Panc1 (cell line): ENCODE measurements around the gene GRSF1. TPM values are rescaled to one million over a fixed set of nuclear protein-coding genes. Genes with fewer than 3 reads are reported as not detected.

Experiments used
- ATAC-seq: fragments of 200-7000 bp; cut with Tn5 transposase; 2 replicates; pipeline ENCODE4 v1.9.1; 2020; ENCODE audit warnings: mild to moderate bottlenecking, moderate library complexity
- BruUV-seq: library from RNA; stranded (reverse); fragments of 400-500 nt; replicated peaks from 2 replicates; lab custom pipeline; 2021; lab: Mats Ljungman, UMichigan
- CTCF ChIA-PET: fragments of 300-600 bp; sonication (Branson Sonifier 250); formaldehyde crosslinking; loops from one replicate; lab custom pipeline; 2022; ENCODE audit warnings: antibody characterized with exemption; lab: Charles Lee
- POLR2A ChIA-PET: fragments of 300-600 bp; sonication (Branson Sonifier 250); formaldehyde crosslinking; loops from one replicate; lab custom pipeline; 2022; ENCODE audit warnings: antibody characterized with exemption; lab: Charles Lee
- DNase-seq: peaks from one replicate; pipeline ENCODE4 v3.0.0-alpha.2; 2010; ENCODE audit warnings: low read depth, low spot score
- H3K27ac ChIP-seq: 2 replicates; pipeline ENCODE4 v1.5.1; 2011; ENCODE audit warnings: mild to moderate bottlenecking, low read length, inconsistent platforms
- H3K27me3 ChIP-seq: fragments of 200-500 bp; sonication (Bioruptor generic); 2 replicates; pipeline ENCODE4 v1.6.0; 2014; ENCODE audit warnings: low read length, inconsistent platforms; ENCODE audit not compliant: control insufficient read depth, insufficient read depth
- H3K36me3 ChIP-seq: fragments of 200-500 bp; sonication (Bioruptor generic); 2 replicates; pipeline ENCODE4 v1.5.1; 2014; ENCODE audit warnings: inconsistent platforms, mild to moderate bottlenecking, low read length, moderate library complexity; ENCODE audit not compliant: control insufficient read depth, insufficient read depth
- H3K4me1 ChIP-seq: 2 replicates; pipeline ENCODE4 v1.5.1; 2011; ENCODE audit warnings: inconsistent platforms, mild to moderate bottlenecking, low read length, moderate library complexity; ENCODE audit not compliant: control insufficient read depth, insufficient read depth
- H3K4me3 ChIP-seq, 2 experiments: 2 replicates each; pipeline ENCODE4 v1.5.1; 2011 to 2012; ENCODE audit warnings: low read depth in 2 of 2, low read length in 2 of 2, mild to moderate bottlenecking in 2 of 2, inconsistent platforms in 1 of 2, moderate library complexity in 1 of 2
- H3K9me3 ChIP-seq: fragments of 200-500 bp; sonication (Bioruptor generic); 2 replicates; pipeline ENCODE4 v1.5.1; 2014; ENCODE audit warnings: low read depth, mild to moderate bottlenecking, inconsistent platforms, low read length, moderate library complexity; ENCODE audit not compliant: control insufficient read depth, insufficient read depth
- POLR2AphosphoS5 ChIP-seq: IDR thresholded peaks from 2 replicates; pipeline ENCODE4 v1.6.1; 2012; ENCODE audit warnings: mild to moderate bottlenecking, low read depth, low read length, moderate library complexity
- REST ChIP-seq, 2 experiments: IDR thresholded peaks; 2 replicates each; pipeline ENCODE4 v1.6.1; 2011 to 2012; ENCODE audit warnings: low read depth in 2 of 2, control low read depth in 1 of 2, low read length in 1 of 2, mild to moderate bottlenecking in 1 of 2, moderate library complexity in 1 of 2; ENCODE audit not compliant: insufficient read depth in 1 of 2
- SIN3A ChIP-seq: IDR thresholded peaks from 2 replicates; pipeline ENCODE4 v1.6.1; 2012; ENCODE audit warnings: low read depth, mild to moderate bottlenecking, low read length, moderate library complexity, borderline replicate concordance; ENCODE audit not compliant: insufficient read depth
- TCF7L2 ChIP-seq: IDR thresholded peaks from 2 replicates; pipeline ENCODE4 v1.6.1; 2011; ENCODE audit warnings: mild to moderate bottlenecking, low read depth, low read length, inconsistent platforms
- in situ Hi-C: cut with HindIII; loops from 2 replicates; pipeline ENCODE4 v1.10.0; 2016; ENCODE audit warnings: low sequenced_read_pairs, low pct_unique_long_range_greater_than_20kb
- intact Hi-C: fragments of 100-400 bp; cut with micrococcal nuclease; formaldehyde crosslinking; loops from one replicate; pipeline ENCODE4 v1.10.0; 2022; ENCODE audit not compliant: unreplicated experiment
- total RNA-seq: library from RNA; stranded (reverse); gene quantifications from one replicate; pipeline ENCODE4 v1.2.1, GENCODE V29; 2021; ENCODE audit not compliant: unreplicated experiment
- TF ChIP-seq, protein P1 (sequence below): fragments of 450-650 bp; IDR thresholded peaks from 2 replicates; pipeline ENCODE4 v1.5.1; 2017; ENCODE audit warnings: mild to moderate bottlenecking

The GRSF1 gene
- total RNA-seq, 1 experiment from 2014 or later: 59.9 TPM

DNA sequence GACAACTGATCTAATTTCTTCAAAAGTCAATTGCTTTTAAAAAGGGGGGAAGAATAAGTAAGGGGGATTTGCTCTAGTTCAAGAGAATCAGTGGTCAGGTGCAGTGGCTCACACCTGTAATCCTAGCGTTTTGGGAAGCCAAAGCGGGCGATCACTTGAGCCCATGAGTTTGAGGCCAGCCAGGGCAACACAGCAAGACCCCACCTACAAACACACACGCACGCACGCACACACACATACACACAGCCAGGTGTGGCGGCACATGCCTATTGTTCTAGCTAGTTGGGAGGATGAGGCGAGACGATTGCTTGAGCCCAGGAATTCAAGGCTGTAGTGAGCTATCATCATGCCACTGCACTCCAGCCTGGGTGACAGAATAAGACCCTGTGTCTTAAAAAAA is 9.6 kb downstream of the GRSF1 start:
- Histone ChIP-seq H3K36me3 (peaks cover 35% of the 10 kb centered on the region), H3K9me3 (no peaks in the 10 kb centered on the region), H3K4me3 (no peak overlapping the region), H3K27ac (no peak overlapping the region), H3K27me3 (no peaks in the 10 kb centered on the region), H3K4me1 (no peaks in the 10 kb centered on the region)
- ATAC-seq: no peak
- no peak for TF ChIP-seq TCF7L2
- no peak for TF ChIP-seq POLR2AphosphoS5
- no TSS peak for BruUV-seq
- ChIA-PET POLR2A (interaction anchor here (0.6 to 0.7 kb wide), 2 partner anchors 10 to 545 kb away, joined by 6 to 7 read pairs; no protein-coding TSS in a partner anchor), CTCF (no interaction called here)
- in situ Hi-C loops (no loop called here), intact Hi-C loops (loop anchor here (10.0 kb wide), 1 partner anchor 175 kb away; no protein-coding TSS in a partner anchor)
- DNase-seq: no peak

DNA sequence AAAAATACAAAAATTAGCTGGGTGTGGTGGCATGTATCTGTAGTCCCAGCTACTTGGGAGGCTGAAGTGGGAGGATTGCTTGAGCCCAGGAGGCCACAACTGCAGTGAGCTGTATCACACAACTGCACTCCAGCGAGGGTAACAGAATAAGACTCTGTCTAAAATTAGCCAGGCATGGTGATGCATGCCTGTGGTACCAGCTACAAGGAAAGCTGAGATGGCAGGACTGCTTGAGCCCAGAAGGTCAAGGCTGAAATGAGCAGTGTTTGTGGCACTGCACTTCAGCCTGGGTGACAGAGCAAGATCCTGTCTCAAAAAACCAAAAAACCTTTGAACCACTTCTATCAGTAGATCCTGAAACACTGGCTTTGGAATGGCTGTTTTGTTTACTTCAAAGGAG is 10.2 kb downstream of the GRSF1 start:
- H3K27me3 ChIP-seq: no peaks in the 10 kb centered on the region
- ATAC-seq (no peak), DNase-seq (no peak)
- no peak overlapping the region for H3K4me3 ChIP-seq
- H3K9me3 ChIP-seq: no peaks in the 10 kb centered on the region
- in situ Hi-C loops (no loop called here), intact Hi-C loops (no loop called here)
- no peaks in the 10 kb centered on the region for H3K4me1 ChIP-seq
- BruUV-seq: no TSS peak
- TF ChIP-seq SIN3A (no peak), POLR2AphosphoS5 (no peak), TCF7L2 (no peak), REST (IDR thresholded peaks at IDR 0.05; ENCODE audit: insufficient read depth in 1 of 2, low read depth in 2 of 2, low read length in 1 of 2) (no peak)
- ChIA-PET CTCF (no interaction called here), POLR2A (interaction anchor here (0.6 kb wide), 1 partner anchor 10 kb away, joined by 6 read pairs; no protein-coding TSS in a partner anchor)
- peaks cover 35% of the 10 kb centered on the region for H3K36me3 ChIP-seq
- H3K27ac ChIP-seq: no peak overlapping the region

DNA sequence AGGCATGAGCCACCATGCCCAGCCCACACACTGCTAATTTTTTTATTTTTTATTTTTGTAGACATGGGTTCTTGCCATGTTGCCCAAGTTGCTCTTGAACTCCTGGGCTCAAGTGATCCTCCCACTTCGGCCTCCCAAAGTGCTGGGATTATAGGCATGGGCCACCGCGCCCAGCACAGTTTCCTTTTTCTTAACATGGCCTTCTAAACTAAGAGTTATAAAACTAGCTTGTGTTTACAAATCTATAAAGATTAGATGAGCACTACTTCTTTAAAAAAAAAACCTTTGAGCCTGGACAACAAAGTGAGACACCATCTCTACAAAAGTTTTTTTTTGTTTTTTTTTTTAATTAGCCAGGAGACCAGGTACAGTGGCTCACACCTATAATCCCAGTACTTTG is 10.7 kb downstream of the GRSF1 start:
- CTCF ChIA-PET: no interaction called here
- H3K36me3 ChIP-seq: peaks cover 33% of the 10 kb centered on the region
- no TSS peak for BruUV-seq

More for the DNA sequence above, 10.7 kb downstream of the GRSF1 start:
- POLR2A ChIA-PET: no interaction called here
- no peak for TF ChIP-seq TCF7L2
- no peak for TF ChIP-seq POLR2AphosphoS5
- no peak for TF ChIP-seq REST (IDR thresholded peaks at IDR 0.05; ENCODE audit: insufficient read depth in 1 of 2, low read depth in 2 of 2, low read length in 1 of 2)
- TF ChIP-seq, protein P1, sequence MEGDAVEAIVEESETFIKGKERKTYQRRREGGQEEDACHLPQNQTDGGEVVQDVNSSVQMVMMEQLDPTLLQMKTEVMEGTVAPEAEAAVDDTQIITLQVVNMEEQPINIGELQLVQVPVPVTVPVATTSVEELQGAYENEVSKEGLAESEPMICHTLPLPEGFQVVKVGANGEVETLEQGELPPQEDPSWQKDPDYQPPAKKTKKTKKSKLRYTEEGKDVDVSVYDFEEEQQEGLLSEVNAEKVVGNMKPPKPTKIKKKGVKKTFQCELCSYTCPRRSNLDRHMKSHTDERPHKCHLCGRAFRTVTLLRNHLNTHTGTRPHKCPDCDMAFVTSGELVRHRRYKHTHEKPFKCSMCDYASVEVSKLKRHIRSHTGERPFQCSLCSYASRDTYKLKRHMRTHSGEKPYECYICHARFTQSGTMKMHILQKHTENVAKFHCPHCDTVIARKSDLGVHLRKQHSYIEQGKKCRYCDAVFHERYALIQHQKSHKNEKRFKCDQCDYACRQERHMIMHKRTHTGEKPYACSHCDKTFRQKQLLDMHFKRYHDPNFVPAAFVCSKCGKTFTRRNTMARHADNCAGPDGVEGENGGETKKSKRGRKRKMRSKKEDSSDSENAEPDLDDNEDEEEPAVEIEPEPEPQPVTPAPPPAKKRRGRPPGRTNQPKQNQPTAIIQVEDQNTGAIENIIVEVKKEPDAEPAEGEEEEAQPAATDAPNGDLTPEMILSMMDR: no peak
- no peak for TF ChIP-seq SIN3A
- Histone ChIP-seq H3K27ac (no peak overlapping the region), H3K4me1 (no peaks in the 10 kb centered on the region), H3K27me3 (no peaks in the 10 kb centered on the region), H3K9me3 (no peaks in the 10 kb centered on the region), H3K4me3 (no peak overlapping the region)
- intact Hi-C loops (no loop called here), in situ Hi-C loops (no loop called here)
- no peak for DNase-seq
- no peak for ATAC-seq
